HAP-1 (cell line): ENCODE data around the gene DKKL1.
A peak's percentile ranks its signal among the peaks of the same experiment; 100 is the strongest.

ENCODE experiments used
- DNase-seq, 2 experiments: peaks; one replicate each; pipeline ENCODE4 v3.0.0-alpha.2; 2016 to 2020; ENCODE audit warnings: low spot score in 2 of 2
- H3K27me3 ChIP-seq: fragments of 250-450 bp; sonication (Bioruptor Pico); 2 replicates; pipeline ENCODE4 v1.5.1; 2020; ENCODE audit warnings: low read depth, mild to moderate bottlenecking, moderate library complexity
- H3K36me3 ChIP-seq: fragments of 250-450 bp; sonication (Bioruptor Pico); replicated peaks from 2 replicates; pipeline ENCODE4 v1.5.1; 2020; ENCODE audit warnings: mild to moderate bottlenecking
- H3K4me1 ChIP-seq: fragments of 250-450 bp; sonication (Bioruptor Pico); 2 replicates; pipeline ENCODE4 v1.5.1; 2020; ENCODE audit warnings: mild to moderate bottlenecking
- H3K4me3 ChIP-seq: fragments of 250-450 bp; sonication (Bioruptor Pico); 2 replicates; pipeline ENCODE4 v1.5.1; 2020; ENCODE audit warnings: mild to moderate bottlenecking, moderate library complexity
- H3K9me3 ChIP-seq: fragments of 250-450 bp; sonication (Bioruptor Pico); 2 replicates; pipeline ENCODE4 v1.5.1; 2020; ENCODE audit warnings: mild to moderate bottlenecking, moderate library complexity
- in situ Hi-C: fragments of 300-500 bp; cut with MboI; formaldehyde crosslinking; loops from 3 replicates; pipeline ENCODE4 v1.14.3; 2020; ENCODE audit warnings: low sequenced_read_pairs, inconsistent platforms, mixed read lengths

DKKL1 gene

DNA sequence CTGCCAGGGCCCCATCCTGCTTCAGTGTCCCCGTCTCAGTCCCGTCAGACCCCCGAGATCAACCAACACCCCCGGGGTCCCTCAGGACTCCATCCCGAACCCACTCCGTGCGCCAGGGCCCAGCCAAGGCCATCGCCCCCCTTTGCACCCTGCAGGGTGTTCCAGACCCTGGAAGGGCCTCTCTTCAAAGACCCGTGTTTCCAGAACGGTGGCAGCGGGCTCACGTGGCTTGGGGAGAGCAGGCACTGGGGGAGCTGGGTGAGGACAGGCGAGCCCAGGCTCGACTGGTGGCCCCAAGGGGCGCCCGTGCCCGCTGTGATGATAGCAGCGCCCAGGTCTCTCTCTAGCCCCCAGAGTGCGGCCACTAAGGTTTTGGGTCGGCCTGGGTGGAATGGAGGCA is 25.7 kb downstream of the DKKL1 start:
- Histone ChIP-seq H3K4me3 (no peak overlapping the region), H3K9me3 (no peaks in the 10 kb centered on the region), H3K27me3 (peaks cover 4% of the 10 kb centered on the region; the same call in 1 of the 2 replicates), H3K4me1 (no peaks in the 10 kb centered on the region), H3K36me3 (no peaks in the 10 kb centered on the region)
- in situ Hi-C loops, result no loop called here
- DNase-seq, result no peak

DNA sequence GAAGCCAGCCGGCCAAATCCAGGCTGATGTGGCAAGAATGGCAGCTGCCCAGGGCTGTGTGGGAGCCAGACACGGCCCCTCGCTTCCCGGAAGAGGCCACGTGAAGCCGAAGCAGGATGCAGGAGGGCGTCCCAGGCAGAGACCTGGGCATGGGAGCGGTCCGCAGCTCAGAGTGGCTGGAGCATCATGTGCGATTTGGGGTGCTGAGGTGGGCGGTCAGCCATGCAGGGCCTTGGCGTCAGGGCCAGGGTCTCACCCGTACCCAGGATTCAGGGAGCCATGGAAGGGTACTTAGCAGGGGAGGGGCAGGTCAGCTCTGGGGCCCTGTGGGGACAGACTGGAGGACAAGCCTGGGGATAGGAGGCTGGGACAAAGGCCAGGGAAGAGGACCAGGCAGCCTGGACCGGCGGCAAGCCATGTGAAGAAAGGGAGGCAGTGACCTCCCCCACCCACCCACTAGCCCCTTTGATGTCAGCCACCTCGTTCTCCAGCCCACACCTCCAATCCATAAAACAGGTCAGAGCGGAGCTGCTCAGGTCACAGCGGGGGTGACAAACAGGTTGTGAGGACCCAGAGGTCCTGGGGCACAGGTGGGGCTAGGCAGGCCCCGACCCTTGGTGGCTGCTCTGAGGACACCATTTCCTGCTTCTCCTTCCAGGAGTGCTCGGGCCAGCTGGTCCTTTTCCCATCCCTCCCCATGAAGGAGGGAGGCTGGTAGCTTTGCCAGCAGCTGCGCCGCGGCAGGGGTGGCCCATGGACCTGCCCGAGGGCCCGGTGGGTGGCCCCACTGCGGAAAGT is 26.7 kb downstream of the DKKL1 start:
- in situ Hi-C loops, result no loop called here

GRCh38 chr19:49390929-49391359 is 27.3 kb downstream of the DKKL1 start:
- in situ Hi-C loops, result no loop called here
- DNase-seq, result no peak
- Histone ChIP-seq H3K4me3 (no peak overlapping the region), H3K9me3 (no peaks in the 10 kb centered on the region), H3K27me3 (peaks cover 4% of the 10 kb centered on the region; the same call in 1 of the 2 replicates), H3K4me1 (no peaks in the 10 kb centered on the region), H3K36me3 (no peaks in the 10 kb centered on the region)

More for the DNA sequence above, 26.7 kb downstream of the DKKL1 start:
- H3K27me3 ChIP-seq, result peaks cover 4% of the 10 kb centered on the region; the same call in 1 of the 2 replicates
- no peaks in the 10 kb centered on the region for H3K36me3 ChIP-seq
- no peak overlapping the region for H3K4me3 ChIP-seq
- DNase-seq, result no peak
- H3K9me3 ChIP-seq, result no peaks in the 10 kb centered on the region
- H3K4me1 ChIP-seq, result no peaks in the 10 kb centered on the region

DNA sequence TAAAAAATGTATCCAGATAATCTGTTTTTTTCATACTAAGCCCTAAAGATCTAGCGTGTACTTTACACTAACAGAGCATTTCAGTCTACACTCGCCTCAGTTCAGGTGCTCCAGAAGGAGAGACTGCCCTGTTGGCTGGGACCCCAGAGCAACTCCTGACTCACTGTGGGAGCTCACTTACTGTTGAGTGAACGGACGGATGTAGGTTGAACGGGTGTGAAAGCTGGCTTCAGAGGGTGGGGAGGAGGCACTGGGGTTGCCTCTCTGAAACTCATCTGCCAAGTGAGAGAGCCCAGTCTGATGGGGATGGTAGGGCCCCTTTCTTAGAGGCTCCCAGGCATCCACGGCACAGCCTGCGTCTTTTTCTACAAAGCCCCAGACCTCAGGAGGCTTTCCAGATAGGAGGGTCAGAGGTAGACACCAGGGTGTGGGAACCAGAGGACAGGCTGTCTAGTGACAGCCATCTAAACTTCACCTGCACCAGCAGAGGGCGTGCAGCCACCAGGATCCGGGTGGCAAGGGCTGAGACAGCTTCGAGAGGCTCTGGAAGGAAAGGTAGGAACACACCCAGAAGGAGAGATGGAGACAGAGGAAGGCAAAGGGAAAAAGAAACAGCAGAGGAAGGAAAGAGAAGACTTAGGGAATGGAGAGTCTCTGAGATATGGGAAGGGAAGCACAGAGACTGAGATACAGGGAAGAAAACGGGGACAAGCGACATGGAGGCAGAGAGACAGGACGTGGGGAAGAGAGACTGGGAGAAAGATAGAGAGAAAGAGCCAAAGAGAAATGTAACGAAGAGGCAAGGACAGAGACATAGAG is 28.1 kb downstream of the DKKL1 start:
- no peaks in the 10 kb centered on the region for H3K4me1 ChIP-seq
- peak; percentile 74 to 83 for DNase-seq
- in situ Hi-C loops, result no loop called here
- H3K36me3 ChIP-seq, result no peaks in the 10 kb centered on the region
- H3K27me3 ChIP-seq, result peaks cover 4% of the 10 kb centered on the region; the same call in 1 of the 2 replicates
- no peak overlapping the region for H3K4me3 ChIP-seq
- no peaks in the 10 kb centered on the region for H3K9me3 ChIP-seq

DNA sequence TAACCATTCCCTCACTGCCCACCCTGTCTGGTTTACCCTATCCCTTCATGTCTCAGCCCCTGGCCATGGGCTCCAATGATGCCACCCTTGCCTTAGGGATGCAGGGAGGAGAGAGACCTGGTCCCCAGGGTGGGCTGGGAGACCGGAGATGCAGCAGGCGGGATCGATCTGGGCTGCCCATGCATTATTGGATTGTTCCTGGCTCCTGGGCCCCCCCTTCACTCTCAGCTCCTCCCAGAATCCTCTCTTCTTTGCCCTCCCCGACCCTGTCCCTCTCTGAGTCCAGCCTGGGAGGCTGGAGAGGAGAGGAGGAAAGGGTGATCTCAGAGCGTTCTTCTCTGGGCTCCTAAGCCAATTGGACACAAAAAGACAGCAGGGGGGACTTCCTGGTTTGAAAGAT is 30.2 kb downstream of the DKKL1 start:
- DNase-seq, result no peak
- Histone ChIP-seq H3K4me1 (no peaks in the 10 kb centered on the region), H3K36me3 (no peaks in the 10 kb centered on the region), H3K27me3 (peaks cover 4% of the 10 kb centered on the region; the same call in 1 of the 2 replicates), H3K9me3 (no peaks in the 10 kb centered on the region), H3K4me3 (no peak overlapping the region)
- in situ Hi-C loops, result no loop called here

DNA sequence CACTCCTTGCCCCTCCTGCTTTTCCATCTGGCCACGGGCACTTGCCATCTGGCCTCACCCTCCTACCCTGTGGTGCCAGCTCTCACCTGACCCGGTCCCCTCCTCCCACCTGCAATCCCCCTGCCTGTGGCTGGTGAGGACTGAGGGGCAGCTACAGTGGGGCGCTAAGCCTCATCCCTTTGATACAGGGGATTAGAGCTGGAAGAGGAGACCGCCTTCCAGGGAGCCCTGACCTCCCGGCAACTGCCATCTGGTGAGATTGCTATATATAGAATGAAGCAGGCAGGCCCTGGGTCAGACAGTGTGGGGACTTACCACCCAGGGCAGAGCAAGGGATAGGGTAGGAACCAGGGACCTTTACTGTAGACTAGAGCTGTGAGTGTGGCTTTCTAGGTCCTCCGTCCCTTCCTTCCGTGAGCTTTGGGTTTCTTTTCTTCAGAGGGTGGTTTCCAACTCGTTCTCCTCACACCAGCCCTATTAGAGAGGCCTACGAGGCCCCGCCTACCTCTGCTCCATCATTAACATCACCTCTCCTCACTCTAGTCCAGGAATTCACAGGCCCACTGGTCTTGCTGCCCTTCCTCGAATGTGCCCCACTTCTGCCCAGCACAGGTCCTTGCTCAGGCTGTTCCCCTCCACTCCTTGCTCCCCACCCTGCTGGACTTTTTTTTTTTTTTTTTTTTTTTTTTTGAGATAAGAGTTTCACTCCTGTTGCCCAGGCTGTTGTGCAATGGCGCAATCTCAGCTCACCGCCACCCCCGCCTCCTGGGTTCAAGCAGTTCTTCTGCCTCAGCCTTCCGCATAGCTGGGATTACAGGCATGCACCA is 32.1 kb downstream of the DKKL1 start:
- H3K36me3 ChIP-seq, result no peaks in the 10 kb centered on the region
- H3K27me3 ChIP-seq, result peaks cover 4% of the 10 kb centered on the region; the same call in 1 of the 2 replicates
- no peak overlapping the region for H3K4me3 ChIP-seq
- in situ Hi-C loops, result no loop called here
- H3K4me1 ChIP-seq, result no peaks in the 10 kb centered on the region
- no peaks in the 10 kb centered on the region for H3K9me3 ChIP-seq
- DNase-seq, result no peak

DNA sequence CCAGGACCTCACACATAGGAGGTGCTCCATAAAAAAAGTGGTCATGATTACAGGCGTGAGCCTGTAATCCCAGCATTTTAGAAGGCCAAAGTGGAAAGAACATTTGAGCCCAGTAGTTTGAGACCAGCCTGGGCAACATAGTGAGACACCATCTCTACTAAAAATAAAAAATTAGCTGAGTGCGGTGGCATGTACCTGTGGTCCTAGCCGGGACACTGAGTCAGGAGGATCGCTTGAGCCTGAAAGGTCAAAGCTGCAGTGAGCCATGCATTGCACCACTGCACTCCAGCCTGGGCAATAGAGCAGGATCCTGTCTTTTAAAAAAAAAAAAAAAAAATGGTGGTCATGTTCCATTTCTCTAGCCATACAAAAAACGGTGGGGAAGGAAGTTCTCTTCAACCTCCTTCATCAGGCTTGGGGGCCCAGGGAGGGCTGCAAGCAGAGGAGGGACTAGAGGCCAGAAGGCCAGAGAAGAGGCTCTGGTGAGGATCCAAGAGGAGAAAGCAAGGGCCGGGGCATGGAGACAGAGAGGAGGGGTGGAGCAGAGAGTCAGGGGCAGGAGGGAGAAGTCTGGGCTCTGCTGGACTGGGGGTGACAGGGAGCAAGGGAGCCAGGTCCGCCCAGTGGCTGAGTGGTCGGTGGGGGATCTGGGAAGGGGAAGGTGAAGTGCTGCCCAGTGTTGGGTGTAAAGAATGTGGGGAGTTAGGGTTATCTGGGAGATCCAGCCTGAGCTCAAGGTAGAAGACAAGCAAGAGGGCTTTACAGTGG is 33.2 kb downstream of the DKKL1 start:
- no peak for DNase-seq
- Histone ChIP-seq H3K4me1 (no peaks in the 10 kb centered on the region), H3K4me3 (no peak overlapping the region), H3K27me3 (no peaks in the 10 kb centered on the region; the same call in 1 of the 2 replicates), H3K9me3 (no peaks in the 10 kb centered on the region), H3K36me3 (no peaks in the 10 kb centered on the region)
- in situ Hi-C loops, result no loop called here

DNA sequence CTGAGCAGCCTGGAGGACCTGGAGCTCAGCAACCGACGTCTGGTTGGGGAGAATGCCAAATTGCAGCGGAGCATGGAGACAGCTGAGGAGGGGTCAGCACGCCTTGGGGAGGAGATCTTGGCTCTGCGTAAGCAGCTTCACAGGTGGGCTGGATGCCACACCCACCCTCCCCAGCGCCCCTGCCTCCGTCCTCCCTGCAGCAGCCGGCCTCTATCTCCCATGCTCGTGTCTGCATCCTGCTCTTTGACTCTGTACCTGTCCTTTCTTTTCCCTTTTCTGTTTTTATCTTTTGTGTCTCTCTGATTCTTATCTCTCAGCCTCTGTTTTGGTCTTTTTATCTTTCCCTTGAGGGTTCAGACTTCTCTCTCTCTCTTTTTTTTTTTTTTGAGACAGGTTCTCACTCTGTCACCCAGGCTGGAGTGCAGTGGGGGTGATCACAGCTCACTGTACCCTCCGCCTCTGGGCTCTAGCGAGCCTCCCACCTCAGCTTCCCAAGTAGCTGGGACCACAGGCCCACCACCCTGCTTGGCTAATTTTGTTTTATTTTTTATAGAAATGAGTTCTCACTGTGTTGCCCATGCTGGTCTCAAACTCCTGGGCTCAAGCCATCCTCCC is 34.4 kb downstream of the DKKL1 start:
- Histone ChIP-seq H3K4me1 (no peaks in the 10 kb centered on the region), H3K36me3 (no peaks in the 10 kb centered on the region), H3K4me3 (no peak overlapping the region), H3K27me3 (no peaks in the 10 kb centered on the region), H3K9me3 (no peaks in the 10 kb centered on the region)
- in situ Hi-C loops, result no loop called here
- DNase-seq, result no peak

GRCh38 chr19:49398931-49399330 is 35.3 kb downstream of the DKKL1 start:
- Histone ChIP-seq H3K36me3 (no peaks in the 10 kb centered on the region), H3K4me1 (no peaks in the 10 kb centered on the region), H3K4me3 (no peak overlapping the region), H3K27me3 (no peaks in the 10 kb centered on the region), H3K9me3 (no peaks in the 10 kb centered on the region)
- no peak for DNase-seq
- in situ Hi-C loops, result no loop called here

- in situ Hi-C loops, result no loop called here
- DNase-seq, result no peak
- Histone ChIP-seq H3K27me3 (no peaks in the 10 kb centered on the region), H3K36me3 (no peaks in the 10 kb centered on the region), H3K4me1 (no peaks in the 10 kb centered on the region), H3K9me3 (no peaks in the 10 kb centered on the region), H3K4me3 (no peak overlapping the region)
Observed at GRCh38 chr19:49400029-49400428, 36.4 kb downstream of the DKKL1 start.

GRCh38 chr19:49403404-49404187 is 39.9 kb downstream of the DKKL1 start:
- Histone ChIP-seq H3K36me3 (no peaks in the 10 kb centered on the region), H3K9me3 (no peaks in the 10 kb centered on the region), H3K4me3 (no peak overlapping the region), H3K27me3 (no peaks in the 10 kb centered on the region), H3K4me1 (no peaks in the 10 kb centered on the region)
- in situ Hi-C loops, result no loop called here
- DNase-seq, result no peak

DNA sequence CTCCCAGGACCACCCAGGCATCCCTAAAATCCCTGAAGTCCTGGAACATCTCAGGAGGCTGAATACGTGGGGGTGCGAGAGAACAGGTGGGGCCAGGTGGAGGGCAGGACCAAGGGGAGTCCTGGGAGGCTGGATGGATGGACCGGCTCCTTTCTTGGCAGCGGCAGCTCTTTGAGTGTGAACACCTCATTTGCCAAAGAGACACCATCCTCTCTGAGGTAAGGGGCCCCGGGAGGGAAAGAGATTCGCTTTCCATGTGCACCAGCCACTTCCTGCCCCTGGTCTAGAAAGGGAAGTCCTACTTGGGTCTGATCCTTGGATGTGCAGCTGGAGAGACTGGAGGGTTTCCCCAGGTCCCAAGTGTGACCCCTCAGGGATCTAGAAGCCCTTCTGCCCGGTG is 43.4 kb downstream of the DKKL1 start:
- H3K4me1 ChIP-seq, result no peaks in the 10 kb centered on the region
- H3K27me3 ChIP-seq, result no peaks in the 10 kb centered on the region
- in situ Hi-C loops, result no loop called here
- no peaks in the 10 kb centered on the region for H3K9me3 ChIP-seq
- H3K36me3 ChIP-seq, result no peaks in the 10 kb centered on the region
- no peak overlapping the region for H3K4me3 ChIP-seq
- no peak for DNase-seq
